Activated CD4-positive, alpha-beta T cell treated with anti-CD3 and anti-CD28 coated beads, Interleukin-2, amount 10 ng/mL, durations not matched to agents 7 days and 5 days (primary cell): ENCODE data around the gene TTC22. TPM values are rescaled to one million over a fixed set of nuclear protein-coding genes. Genes with fewer than 3 reads are reported as not detected.

Experiments used
- CTCF ChIA-PET: fragments of 350-600 bp; sonication (Branson Sonifier 250); formaldehyde crosslinking; loops from one replicate; lab custom pipeline; 2021; ENCODE audit warnings: antibody characterized with exemption; lab: Charles Lee
- POLR2A ChIA-PET: fragments of 350-600 bp; sonication (Branson Sonifier 250); formaldehyde crosslinking; loops from one replicate; lab custom pipeline; 2021; ENCODE audit warnings: antibody characterized with exemption; lab: Charles Lee
- DNase-seq: peaks from one replicate; pipeline ENCODE4 v3.0.0-alpha.2; 2020
- H3K27ac Mint-ChIP-seq: one replicate; pipeline ENCODE4 v1.8.0; 2021; ENCODE audit warnings: mild to moderate bottlenecking, moderate library complexity, mixed read lengths
- H3K27me3 Mint-ChIP-seq: one replicate; pipeline ENCODE4 v1.8.0; 2021; ENCODE audit warnings: mixed read lengths
- H3K36me3 Mint-ChIP-seq: one replicate; pipeline ENCODE4 v1.8.0; 2021; ENCODE audit warnings: low read depth, mixed read lengths
- H3K4me1 Mint-ChIP-seq: one replicate; pipeline ENCODE4 v1.8.0; 2021; ENCODE audit warnings: mixed read lengths
- H3K4me3 Mint-ChIP-seq: one replicate; pipeline ENCODE4 v1.8.0; 2021; ENCODE audit warnings: mild to moderate bottlenecking, moderate library complexity, mixed read lengths
- H3K9me3 Mint-ChIP-seq: one replicate; pipeline ENCODE4 v1.8.0; 2021; ENCODE audit warnings: mixed read lengths
- total RNA-seq, 2 experiments: library from RNA; stranded (reverse); gene quantifications; one replicate each; pipeline ENCODE4 v1.2.3, GENCODE V29; 2021

TTC22 gene
- total RNA-seq, 2 experiments from 2014 or later, result 9.9 to 10.6 TPM

DNA sequence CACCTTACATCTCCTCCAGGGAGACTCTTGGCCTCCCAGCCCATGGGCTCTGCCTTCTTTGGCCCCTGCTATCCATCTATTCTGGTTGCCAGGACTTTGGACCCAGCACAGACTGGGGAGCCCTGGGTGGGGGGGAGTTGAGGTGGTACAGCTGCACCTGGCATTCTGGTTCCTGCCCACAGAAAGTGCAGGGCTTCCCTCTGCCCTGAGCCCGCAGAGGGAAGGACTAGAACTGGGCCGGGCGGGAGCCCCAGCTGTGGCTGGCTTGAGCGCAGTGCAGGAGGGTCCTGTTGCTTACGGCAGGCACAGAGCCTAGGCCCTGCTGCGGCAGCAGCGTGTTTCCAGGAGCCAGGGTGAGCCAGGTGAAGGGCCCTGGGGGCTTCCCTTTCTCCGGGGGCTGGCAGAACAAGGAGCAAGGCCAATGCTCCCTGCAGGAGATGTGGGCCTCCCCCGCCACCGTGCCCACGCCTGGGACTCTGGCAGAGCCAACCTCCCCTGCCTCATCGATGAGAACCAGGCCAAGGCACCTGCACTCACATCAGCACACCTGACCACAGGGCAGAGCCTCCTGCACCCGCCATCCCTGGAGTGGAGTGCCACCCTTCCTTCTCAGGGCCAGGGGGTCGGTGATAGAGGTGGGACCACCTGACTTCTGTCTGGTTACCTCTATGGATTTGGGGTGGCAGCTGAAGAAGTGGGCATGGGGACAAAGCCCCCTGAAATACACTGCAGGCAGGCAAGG lies 52.9 kb downstream of the TTC22 start:
- POLR2A ChIA-PET, result no interaction called here
- Mint-ChIP-seq H3K36me3 (no peaks in the 10 kb centered on the region), H3K4me3 (no peak overlapping the region), H3K27ac (no peak overlapping the region), H3K9me3 (no peaks in the 10 kb centered on the region), H3K27me3 (no peaks in the 10 kb centered on the region), H3K4me1 (no peaks in the 10 kb centered on the region)
- DNase-seq, result no peak
- CTCF ChIA-PET, result no interaction called here

DNA sequence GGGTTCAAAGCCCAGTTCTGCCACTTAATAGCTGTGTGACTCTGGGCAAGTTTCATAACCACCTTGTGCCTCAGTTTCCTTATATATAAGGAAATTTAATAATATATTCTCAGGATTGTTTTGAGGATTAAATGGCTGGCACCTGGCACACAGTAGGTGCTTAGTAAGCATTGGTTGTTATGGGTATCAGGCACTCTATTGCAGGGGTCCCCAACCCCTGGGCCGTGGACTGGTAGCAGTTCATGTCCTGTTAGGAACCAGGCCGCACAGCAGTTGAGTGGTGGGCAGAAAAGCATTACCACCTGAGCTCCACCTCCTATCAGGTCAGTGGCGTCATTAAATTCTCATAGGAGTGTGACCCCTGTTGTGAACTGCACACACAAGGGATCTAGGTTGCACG lies 55.3 kb downstream of the TTC22 start:
- ChIA-PET CTCF (no interaction called here), POLR2A (no interaction called here)
- no peak for DNase-seq
- Mint-ChIP-seq H3K4me1 (no peaks in the 10 kb centered on the region), H3K27ac (no peak overlapping the region), H3K27me3 (no peaks in the 10 kb centered on the region), H3K4me3 (no peak overlapping the region), H3K9me3 (no peaks in the 10 kb centered on the region), H3K36me3 (peaks cover 4% of the 10 kb centered on the region)

DNA sequence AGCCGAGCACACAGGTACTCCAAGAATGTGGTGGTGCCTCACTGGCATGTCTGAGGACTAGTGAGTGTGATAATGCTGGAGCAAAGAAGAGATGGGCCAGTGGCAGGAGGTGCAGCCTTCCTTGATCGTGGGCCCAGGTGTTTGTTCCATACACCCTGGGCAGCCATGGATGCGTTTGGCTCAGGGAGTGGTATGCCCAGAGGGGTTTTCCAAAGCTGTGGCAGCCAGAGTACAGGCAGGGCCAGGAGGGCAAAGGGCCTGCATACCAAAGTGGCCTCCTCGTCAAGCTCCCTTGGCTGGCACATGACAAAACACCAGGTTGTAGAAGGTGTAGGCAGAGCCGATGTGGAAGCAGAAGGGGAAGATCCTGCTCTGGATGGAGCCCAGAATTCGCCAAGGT lies 55.8 kb downstream of the TTC22 start:
- Mint-ChIP-seq H3K27ac (no peak overlapping the region), H3K36me3 (peaks cover 4% of the 10 kb centered on the region), H3K27me3 (no peaks in the 10 kb centered on the region), H3K4me3 (no peak overlapping the region), H3K4me1 (no peaks in the 10 kb centered on the region), H3K9me3 (no peaks in the 10 kb centered on the region)
- ChIA-PET CTCF (interaction anchor here (1.6 kb wide), 1 partner anchor 17 kb away, joined by 4 read pairs; no protein-coding TSS in a partner anchor), POLR2A (no interaction called here)
- no peak for DNase-seq

DNA sequence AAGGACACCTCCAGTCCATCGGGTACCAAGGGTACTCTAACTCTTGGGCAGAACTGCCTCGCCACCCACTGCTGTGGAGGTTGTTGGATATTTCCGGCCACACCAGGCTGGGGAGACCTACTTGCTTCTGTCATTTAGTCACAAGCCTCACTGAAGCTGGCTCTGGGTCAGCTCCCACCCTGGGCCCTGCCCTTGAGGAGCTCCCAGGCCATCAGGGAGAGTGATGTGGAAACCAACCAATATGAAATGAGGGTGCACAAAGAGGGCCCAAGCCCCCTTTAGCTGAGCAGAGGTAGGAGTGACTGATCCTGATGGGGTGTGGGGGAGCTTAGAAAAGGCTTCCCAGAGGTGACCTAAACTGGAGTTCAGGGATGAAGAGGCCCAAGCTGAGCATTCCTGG lies 56.4 kb downstream of the TTC22 start:
- no peak for DNase-seq
- no peak overlapping the region for H3K27ac Mint-ChIP-seq
- peaks cover 4% of the 10 kb centered on the region for H3K36me3 Mint-ChIP-seq
- no peaks in the 10 kb centered on the region for H3K9me3 Mint-ChIP-seq
- no peak overlapping the region for H3K4me3 Mint-ChIP-seq
- ChIA-PET POLR2A (no interaction called here), CTCF (interaction anchor here (1.2 to 1.6 kb wide), 2 partner anchors 11 to 16 kb away, joined by 3 to 4 read pairs; no protein-coding TSS in a partner anchor)
- no peaks in the 10 kb centered on the region for H3K4me1 Mint-ChIP-seq
- no peaks in the 10 kb centered on the region for H3K27me3 Mint-ChIP-seq

DNA sequence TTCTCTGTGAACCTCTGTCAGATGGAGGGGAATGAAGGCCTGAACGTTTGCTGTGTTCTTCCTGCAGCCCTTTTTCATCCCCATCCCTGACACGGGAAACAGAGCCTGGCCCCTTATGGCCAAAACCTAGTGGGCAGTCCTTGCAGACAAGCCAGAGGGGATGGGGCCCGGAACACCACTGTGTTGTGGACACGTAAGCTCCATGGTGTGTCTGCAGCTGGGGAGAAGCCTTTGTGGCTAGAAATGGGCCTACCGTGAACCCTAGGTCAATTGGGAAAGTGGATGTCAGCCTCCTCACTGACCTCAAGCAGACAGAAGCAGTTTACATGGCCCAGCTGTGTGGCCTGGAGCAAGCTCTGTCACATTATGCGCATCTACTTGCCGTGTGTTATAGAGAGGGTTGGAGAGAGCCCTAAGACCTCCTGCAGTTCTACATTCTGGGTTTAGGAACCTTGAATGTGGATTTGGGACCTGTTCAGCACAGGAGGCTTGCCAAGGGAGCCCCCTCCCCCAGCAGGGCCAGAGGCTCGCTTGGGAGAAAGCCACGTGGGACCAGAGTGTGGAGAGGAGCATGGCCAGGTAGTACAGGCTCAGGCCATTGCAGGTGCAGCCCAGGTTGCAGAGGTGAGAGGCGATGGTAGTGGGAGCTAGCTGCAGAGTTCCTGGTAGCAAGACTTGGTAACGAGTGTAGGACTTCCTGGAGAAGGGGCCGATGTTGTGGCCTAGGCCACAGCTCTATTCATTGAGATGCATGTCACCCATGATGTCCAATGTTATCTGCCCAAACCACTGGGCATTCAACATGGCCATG lies 57.5 kb downstream of the TTC22 start:
- DNase-seq, result no peak
- peaks cover 4% of the 10 kb centered on the region for H3K36me3 Mint-ChIP-seq
- no peaks in the 10 kb centered on the region for H3K4me1 Mint-ChIP-seq
- no peaks in the 10 kb centered on the region for H3K9me3 Mint-ChIP-seq
- no peaks in the 10 kb centered on the region for H3K27me3 Mint-ChIP-seq
- H3K4me3 Mint-ChIP-seq, result no peak overlapping the region
- CTCF ChIA-PET, result interaction anchor here (1.2 to 1.6 kb wide), 2 partner anchors 12 to 15 kb away, joined by 3 to 4 read pairs; no protein-coding TSS in a partner anchor
- POLR2A ChIA-PET, result no interaction called here
- no peak overlapping the region for H3K27ac Mint-ChIP-seq

GRCh38 chr1:54742282-54742681 lies 58.8 kb downstream of the TTC22 start:
- Mint-ChIP-seq H3K27me3 (no peaks in the 10 kb centered on the region), H3K36me3 (peaks cover 14% of the 10 kb centered on the region), H3K9me3 (no peaks in the 10 kb centered on the region), H3K27ac (no peak overlapping the region), H3K4me1 (no peaks in the 10 kb centered on the region), H3K4me3 (no peak overlapping the region)
- no peak for DNase-seq
- POLR2A ChIA-PET, result no interaction called here
- CTCF ChIA-PET, result interaction anchor here (1.3 to 1.5 kb wide), 2 partner anchors 13 to 17 kb away, joined by 3 to 4 read pairs; no protein-coding TSS in a partner anchor

GRCh38 chr1:54741531-54741930 lies 59.6 kb downstream of the TTC22 start:
- Mint-ChIP-seq H3K36me3 (peaks cover 22% of the 10 kb centered on the region), H3K4me1 (no peaks in the 10 kb centered on the region), H3K27ac (no peak overlapping the region), H3K9me3 (no peaks in the 10 kb centered on the region), H3K27me3 (no peaks in the 10 kb centered on the region), H3K4me3 (no peak overlapping the region)
- POLR2A ChIA-PET, result no interaction called here
- DNase-seq, result no peak
- CTCF ChIA-PET, result interaction anchor here (1.5 kb wide), 1 partner anchor 14 kb away, joined by 4 read pairs; no protein-coding TSS in a partner anchor

DNA sequence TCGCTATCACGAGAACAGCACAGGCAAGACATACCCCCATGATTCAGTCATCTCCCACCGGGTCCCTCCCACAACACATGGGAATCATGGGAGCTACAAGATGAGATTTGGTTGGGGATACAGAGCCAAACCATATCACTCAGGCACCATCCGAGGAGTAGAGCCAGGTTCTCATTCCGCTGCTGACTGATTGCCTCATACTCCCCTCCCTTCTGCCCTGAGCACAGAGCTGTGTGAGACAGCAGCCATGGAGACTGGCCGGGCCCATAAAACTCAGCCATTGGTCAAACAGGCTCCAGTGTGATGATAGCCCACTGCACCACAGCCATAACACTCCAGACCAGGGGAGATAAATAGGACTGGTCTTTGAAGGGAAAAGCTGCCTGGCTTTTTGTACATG lies 62.9 kb downstream of the TTC22 start:
- H3K4me3 Mint-ChIP-seq, result no peak overlapping the region
- ChIA-PET POLR2A (no interaction called here), CTCF (interaction anchor here (1.3 kb wide), 1 partner anchor 51 kb away, joined by 4 read pairs; no protein-coding TSS in a partner anchor)
- H3K27me3 Mint-ChIP-seq, result no peaks in the 10 kb centered on the region
- DNase-seq, result no peak
- no peaks in the 10 kb centered on the region for H3K4me1 Mint-ChIP-seq
- H3K36me3 Mint-ChIP-seq, result peaks cover 32% of the 10 kb centered on the region
- H3K27ac Mint-ChIP-seq, result no peak overlapping the region
- H3K9me3 Mint-ChIP-seq, result no peaks in the 10 kb centered on the region

DNA sequence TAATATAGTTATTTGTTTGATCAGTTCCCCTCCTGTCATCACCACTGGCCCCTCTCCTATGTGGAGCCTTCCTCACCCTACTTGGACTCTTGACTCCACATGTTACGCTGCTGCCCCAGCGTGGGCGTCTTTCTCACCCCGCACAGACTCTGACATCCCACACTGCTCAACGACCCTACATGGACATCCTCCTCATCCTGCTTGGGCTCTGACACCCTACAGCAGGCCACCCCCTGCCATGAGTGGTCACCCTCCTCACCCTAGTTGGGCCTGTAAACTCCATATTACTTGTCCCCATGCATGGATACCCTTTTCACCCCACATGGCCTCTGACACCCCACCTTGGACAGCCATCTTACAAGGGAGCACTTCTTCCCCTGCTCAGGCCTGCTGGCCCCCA lies 64.4 kb downstream of the TTC22 start:
- H3K27ac Mint-ChIP-seq, result no peak overlapping the region
- ChIA-PET POLR2A (no interaction called here), CTCF (no interaction called here)
- no peaks in the 10 kb centered on the region for H3K4me1 Mint-ChIP-seq
- no peak for DNase-seq
- H3K27me3 Mint-ChIP-seq, result no peaks in the 10 kb centered on the region
- H3K4me3 Mint-ChIP-seq, result no peak overlapping the region
- no peaks in the 10 kb centered on the region for H3K9me3 Mint-ChIP-seq
- peaks cover 29% of the 10 kb centered on the region for H3K36me3 Mint-ChIP-seq

Other genes with a start within 250 kb of the TTC22 start
- not detected for gene FAM151A, start 177.8 kb downstream of the TTC22 start, total RNA-seq
- under 1 TPM in 1 of 2 experiments, not detected in 1; 0.12 TPM for gene MROH7, start 159.5 kb downstream of the TTC22 start, total RNA-seq
- 10 to 100 TPM; 18.4 to 19.5 TPM for gene TTC4, start 85.5 kb downstream of the TTC22 start, total RNA-seq
- gene PARS2, start 36.8 kb downstream of the TTC22 start, total RNA-seq, result 1 to 10 TPM; 3.2 to 4.3 TPM
- 100 to 1,000 TPM in 1 of 2 experiments, 10 to 100 TPM in 1; 84.6 to 102 TPM for gene DHCR24, start 85.9 kb upstream of the TTC22 start, total RNA-seq
- not detected for gene TMEM61, start 179.3 kb upstream of the TTC22 start, total RNA-seq
- gene BSND, start 197.6 kb upstream of the TTC22 start, total RNA-seq, result under 1 TPM in 1 of 2 experiments, not detected in 1; 0.05 TPM
- gene PCSK9, start 238.2 kb upstream of the TTC22 start, total RNA-seq, result not detected